GM19043 (cell line): ENCODE results near the gene SVIL.
"Not testable (repeated sequence)": the region's sequence is repeated elsewhere in the genome, so short reads cannot be mapped to it uniquely, and the experiment has no call there.

Source experiments
- ATAC-seq: cut with Tn5 transposase; IDR thresholded peaks from one replicate; pipeline ENCODE4 v1.9.1; 2021; ENCODE audit warnings: low read depth; ENCODE audit not compliant: unreplicated experiment

Gene SVIL

DNA sequence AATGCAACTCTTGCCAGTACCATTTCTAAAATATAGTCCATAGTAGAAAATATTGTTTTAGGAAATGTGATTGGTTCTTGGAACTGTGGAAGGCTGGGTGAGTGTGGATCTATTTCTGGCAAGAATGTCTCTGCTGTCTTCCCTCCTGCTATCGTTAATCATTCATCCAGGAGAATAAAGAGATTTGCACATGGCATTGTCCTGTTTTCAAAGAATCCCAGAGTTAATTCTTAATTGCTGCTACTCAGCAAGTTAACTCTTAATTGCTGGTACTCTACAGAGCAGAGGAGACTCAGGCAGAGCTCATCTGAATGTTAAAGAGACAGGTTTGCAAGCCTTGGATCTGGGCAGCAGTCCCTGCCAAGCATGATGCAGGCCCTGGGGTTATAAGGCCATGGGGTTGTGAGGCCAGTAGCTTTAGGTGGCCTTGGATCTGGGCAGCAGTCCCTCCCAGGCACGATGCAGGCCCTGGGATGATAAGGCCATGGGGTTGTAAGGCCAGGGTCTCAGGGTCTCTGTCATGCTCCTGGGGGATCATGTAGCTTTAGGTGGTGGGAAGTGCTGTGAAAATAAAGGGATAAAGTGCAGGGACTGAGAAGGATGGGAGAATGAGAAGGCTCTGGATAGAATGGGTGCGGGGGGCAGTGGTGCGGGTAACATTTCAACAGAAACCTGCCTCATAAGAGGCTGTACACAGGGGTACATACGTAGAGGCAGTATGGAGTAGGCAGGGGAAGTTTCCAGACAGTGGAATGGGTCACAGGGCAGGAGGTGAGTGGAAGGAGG, 162.3 kb downstream of the SVIL start:
- ATAC-seq: no peak

DNA sequence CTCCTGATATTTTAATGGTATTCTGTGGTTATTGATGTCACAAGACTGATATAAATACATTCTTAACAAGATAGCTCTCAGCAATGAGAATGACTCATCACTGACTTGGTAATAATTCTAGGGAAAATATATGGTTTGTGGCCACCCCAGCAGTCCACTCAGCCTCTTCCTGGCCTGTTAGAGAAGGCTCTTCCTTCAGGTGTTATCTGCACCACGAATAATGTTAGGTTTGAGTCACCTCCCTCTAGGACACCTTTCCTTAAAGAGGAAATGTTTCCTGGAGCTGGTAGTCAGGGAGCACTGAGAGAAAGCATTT, 163.3 kb downstream of the SVIL start:
- no peak for ATAC-seq

DNA sequence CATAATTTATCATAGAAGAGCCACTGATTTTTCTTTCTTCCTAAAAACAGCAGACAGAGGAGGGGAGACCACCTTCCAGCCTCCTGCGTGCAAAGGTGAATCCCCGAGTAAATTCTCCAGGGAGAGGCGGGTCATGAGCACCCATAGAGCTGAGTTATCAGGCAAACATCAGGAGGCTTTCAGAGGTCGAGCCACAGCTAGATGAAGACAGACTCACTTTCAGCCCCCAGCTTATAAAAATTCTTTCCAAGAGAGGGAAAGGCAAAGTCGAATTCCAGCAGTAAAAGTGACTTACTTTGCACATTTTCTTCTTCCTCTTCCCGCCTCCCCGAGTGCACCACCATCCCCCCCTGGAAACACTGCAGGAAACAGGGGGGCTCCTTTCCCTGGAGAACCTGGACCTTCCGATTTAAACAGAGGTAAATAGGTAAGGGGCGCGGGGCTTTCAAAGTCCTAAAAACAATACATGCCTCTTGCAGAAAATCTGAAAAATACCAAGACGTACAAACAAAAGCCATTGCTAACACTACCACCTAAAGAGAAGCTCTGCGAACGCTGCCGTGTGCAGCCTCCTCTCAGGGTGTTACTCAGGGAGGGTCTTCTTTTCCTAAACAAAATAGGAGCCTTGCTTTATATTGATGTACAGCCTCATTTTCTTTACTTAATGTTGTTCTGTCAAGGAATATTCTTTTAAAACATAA, 163.8 kb downstream of the SVIL start:
- no peak for ATAC-seq

- no peak for ATAC-seq
These were observed 164.4 kb downstream of the SVIL start for GRCh38 chr10:29470355-29470705.

DNA sequence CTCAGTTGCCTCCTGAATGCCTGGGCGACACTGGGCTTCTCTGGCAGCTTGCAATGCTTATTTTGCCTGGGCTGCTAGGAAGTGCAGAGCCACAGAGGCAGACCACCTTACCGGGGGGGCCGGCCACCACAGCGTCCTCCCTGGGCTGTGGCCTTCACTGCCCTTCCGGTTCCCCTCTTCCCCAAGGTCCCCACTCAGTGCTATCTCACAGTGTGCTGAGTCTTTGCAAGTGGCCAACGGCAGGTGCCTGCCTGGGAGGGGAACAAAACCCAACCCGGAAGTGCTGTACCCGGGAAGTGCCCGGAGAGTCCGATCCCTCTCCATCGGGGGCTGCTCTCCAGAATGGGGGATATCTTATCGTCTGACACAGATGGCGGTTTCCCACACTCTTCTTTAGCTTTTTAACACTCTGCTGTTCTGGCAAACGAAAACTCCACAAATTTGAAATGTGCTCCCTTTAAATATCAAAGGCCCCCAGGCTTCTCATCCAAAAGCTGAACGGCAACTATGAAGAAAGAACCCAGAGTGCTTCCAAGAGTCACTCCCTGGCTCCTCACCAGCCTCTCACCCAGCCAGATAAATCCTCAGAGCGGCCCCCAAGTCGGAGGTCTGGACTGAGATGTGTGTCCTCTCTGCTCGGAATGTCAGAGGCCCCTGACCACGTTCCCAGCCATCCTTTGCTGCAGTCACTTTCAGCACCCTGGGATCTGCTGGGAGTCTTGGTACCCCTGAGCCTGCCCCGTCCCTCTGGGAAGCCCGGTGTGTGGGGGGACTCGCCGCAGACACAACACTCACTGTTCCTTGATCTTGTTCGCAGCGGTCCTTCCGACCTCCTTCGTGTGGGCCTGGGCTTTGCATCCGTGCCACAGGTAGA, 165.1 kb downstream of the SVIL start:
- ATAC-seq: no peak

DNA sequence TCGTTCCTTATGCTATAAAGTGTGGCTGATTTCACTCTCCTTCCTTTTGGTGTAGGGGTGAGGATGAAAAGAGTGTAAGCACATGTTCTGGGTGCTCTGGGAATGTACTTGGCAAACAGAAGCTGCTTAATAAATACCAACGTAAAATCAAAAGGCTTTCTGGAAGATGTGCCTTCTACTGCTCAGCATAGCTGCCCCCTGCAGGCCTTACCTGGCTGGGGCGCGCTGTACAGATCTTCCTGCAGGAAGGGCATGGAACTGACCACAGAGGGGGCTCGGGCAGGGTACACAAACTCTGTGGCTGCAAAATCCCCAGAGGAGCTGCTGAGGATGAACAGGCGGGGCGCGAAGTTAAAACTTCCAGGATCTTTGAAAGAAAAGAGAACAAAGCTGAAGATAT, 169.4 kb downstream of the SVIL start:
- no peak for ATAC-seq

DNA sequence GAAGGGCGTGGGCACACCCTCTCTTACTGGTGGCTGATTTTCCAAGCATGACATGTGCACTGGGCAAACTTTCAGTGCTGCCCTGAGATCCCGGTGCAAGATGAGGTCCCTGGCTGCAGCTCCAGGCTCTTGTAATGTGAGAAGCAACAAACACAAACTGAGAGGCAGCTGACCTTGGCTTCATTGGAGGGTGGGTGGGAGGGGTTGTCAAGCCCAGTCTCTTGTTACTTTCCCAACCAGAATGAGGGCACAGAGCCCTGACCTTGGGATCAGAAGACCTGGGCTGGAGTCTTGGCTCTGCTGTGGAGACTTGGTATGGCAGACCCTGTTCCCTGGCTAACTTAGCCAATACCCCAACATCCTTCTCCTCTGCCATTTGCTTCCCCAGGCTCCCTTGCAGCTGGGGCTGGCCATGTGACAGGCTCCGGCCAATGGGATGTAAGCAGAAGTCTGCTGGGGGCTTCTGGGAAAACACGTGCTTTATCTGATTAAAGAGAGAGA, 170.1 kb downstream of the SVIL start:
- ATAC-seq: not testable (repeated sequence)

GRCh38 chr10:29461042-29461441, 173.7 kb downstream of the SVIL start:
- no peak for ATAC-seq

- not testable (repeated sequence) for ATAC-seq
These were observed 176.6 kb downstream of the SVIL start for GRCh38 chr10:29458190-29458589.

GRCh38 chr10:29455095-29455494, 179.7 kb downstream of the SVIL start:
- no peak for ATAC-seq

DNA sequence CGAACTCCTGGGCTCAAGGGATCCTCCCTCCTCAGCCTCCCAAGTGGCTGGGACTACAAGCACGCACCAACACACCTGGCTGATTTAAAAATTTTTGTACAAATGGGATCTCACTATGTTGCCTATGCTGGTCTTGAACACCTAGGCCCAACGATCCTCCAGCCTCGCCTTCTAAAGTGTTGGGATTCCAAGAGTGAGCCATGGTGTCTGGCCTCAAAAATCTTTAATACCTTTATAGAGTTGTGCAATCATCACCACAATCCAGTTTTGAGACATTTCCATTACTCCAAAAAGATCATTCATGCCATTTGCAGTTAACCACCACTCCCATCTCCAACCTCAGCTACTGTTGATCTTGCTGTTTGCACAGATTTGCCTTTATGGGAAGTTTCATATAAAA, 180.5 kb downstream of the SVIL start:
- ATAC-seq: no peak

- no peak for ATAC-seq
These were observed 182.2 kb downstream of the SVIL start for GRCh38 chr10:29452546-29452945.

DNA sequence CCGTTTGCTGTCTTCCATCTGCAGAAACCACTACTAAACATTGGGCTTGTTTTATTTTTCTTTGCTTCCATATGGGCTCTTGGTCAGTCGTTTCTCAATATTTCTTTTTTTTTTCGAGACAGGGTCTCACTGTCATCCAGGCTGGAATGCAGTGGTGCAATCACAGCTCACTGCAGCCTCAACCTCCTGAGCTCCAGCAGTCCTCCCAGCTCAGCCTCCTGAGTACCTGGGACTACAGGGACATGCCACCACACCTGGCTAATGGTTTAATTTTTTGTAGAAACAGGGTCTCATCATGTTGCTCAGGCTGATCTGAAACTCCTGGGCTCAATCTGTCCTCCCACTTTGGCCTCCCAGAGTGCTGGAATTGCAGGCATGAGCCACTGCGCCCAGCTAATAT, 182.8 kb downstream of the SVIL start:
- no peak for ATAC-seq

GRCh38 chr10:29450405-29450804, 184.4 kb downstream of the SVIL start:
- no peak for ATAC-seq

- ATAC-seq: peak; percentile 88
These were observed 185.8 kb downstream of the SVIL start for GRCh38 chr10:29448756-29449592.

- ATAC-seq: no peak
These were observed 186.6 kb downstream of the SVIL start for GRCh38 chr10:29448125-29448524.

- ATAC-seq: no peak
These were observed 188.4 kb downstream of the SVIL start for GRCh38 chr10:29446327-29446726.

- no peak for ATAC-seq
These were observed 190.8 kb downstream of the SVIL start for GRCh38 chr10:29443745-29444523.

- ATAC-seq: no peak
These were observed 193.8 kb downstream of the SVIL start for GRCh38 chr10:29440981-29441380.

GRCh38 chr10:29439005-29439404, 195.8 kb downstream of the SVIL start:
- ATAC-seq: not testable (repeated sequence)
